GM18526 (cell line): ENCODE measurements around the gene CIPC.

Experiments
- POLR2A ChIP-seq: IDR thresholded peaks from 3 replicates; pipeline ENCODE4 v1.6.1; 2011; ENCODE audit not compliant: insufficient read length; ENCODE audit errors: extremely low read depth

Gene CIPC

GRCh38 chr14:77065851-77066577 lies 32.0 kb upstream of the CIPC start:
- no peak for TF ChIP-seq POLR2A

GRCh38 chr14:77066578-77067172 lies 31.4 kb upstream of the CIPC start:
- TF ChIP-seq POLR2A, result no peak

- no peak for TF ChIP-seq POLR2A
Measured at GRCh38 chr14:77067632-77068516, 30.2 kb upstream of the CIPC start.

- no peak for TF ChIP-seq POLR2A
Measured at GRCh38 chr14:77068517-77069200, 29.4 kb upstream of the CIPC start.

GRCh38 chr14:77069551-77069950 lies 28.5 kb upstream of the CIPC start:
- TF ChIP-seq POLR2A, result no peak

- no peak for TF ChIP-seq POLR2A
Measured at GRCh38 chr14:77071938-77072388, 26.1 kb upstream of the CIPC start.

GRCh38 chr14:77074969-77075368 lies 23.1 kb upstream of the CIPC start:
- TF ChIP-seq POLR2A, result no peak

GRCh38 chr14:77076113-77076631 lies 21.9 kb upstream of the CIPC start:
- no peak for TF ChIP-seq POLR2A

GRCh38 chr14:77077040-77077439 lies 21.0 kb upstream of the CIPC start:
- TF ChIP-seq POLR2A, result no peak

GRCh38 chr14:77082356-77082755 lies 15.7 kb upstream of the CIPC start:
- no peak for TF ChIP-seq POLR2A

- TF ChIP-seq POLR2A, result no peak
Measured at GRCh38 chr14:77083082-77083481, 15.0 kb upstream of the CIPC start.

GRCh38 chr14:77084985-77085384 lies 13.1 kb upstream of the CIPC start:
- no peak for TF ChIP-seq POLR2A

GRCh38 chr14:77085538-77085937 lies 12.5 kb upstream of the CIPC start:
- TF ChIP-seq POLR2A, result no peak

GRCh38 chr14:77086017-77086727 lies 11.9 kb upstream of the CIPC start:
- no peak for TF ChIP-seq POLR2A
